Stomach (tissue), 4 donors: ENCODE results near the gene LRP1.
A peak's percentile ranks its signal among the peaks of the same experiment; 100 is the strongest.

Source experiments
- EP300 ChIP-seq: sonication (generic); formaldehyde crosslinking; IDR thresholded peaks from one replicate; pipeline ENCODE4 v1.6.1; 2017; ENCODE audit warnings: antibody characterized with exemption
- POLR2A ChIP-seq, 4 donors: fragments of 450-650 bp; IDR thresholded peaks; one replicate each; pipeline ENCODE4 v1.6.1; 2016; ENCODE audit warnings: antibody characterized with exemption in 4 of 4, control low read depth in 2 of 4, mild to moderate bottlenecking in 1 of 4, moderate library complexity in 1 of 4
- POLR2AphosphoS5 ChIP-seq, 3 donors: sonication (generic); formaldehyde crosslinking; IDR thresholded peaks; one replicate each; pipeline ENCODE4 v1.6.1; 2016; ENCODE audit warnings: antibody characterized with exemption in 3 of 3
- TF ChIP-seq, protein P1 (sequence below), 7 experiments: fragments of 450-650 bp in 4 of 7; fragments of 200-600 bp in 3 of 7; sonication (generic) in 3 of 7; IDR thresholded peaks; one replicate each; pipeline ENCODE4 v1.5.1; 2016 to 2019; ENCODE audit warnings: antibody characterized with exemption in 7 of 7, control low read depth in 2 of 7, mild to moderate bottlenecking in 1 of 7

DNA sequence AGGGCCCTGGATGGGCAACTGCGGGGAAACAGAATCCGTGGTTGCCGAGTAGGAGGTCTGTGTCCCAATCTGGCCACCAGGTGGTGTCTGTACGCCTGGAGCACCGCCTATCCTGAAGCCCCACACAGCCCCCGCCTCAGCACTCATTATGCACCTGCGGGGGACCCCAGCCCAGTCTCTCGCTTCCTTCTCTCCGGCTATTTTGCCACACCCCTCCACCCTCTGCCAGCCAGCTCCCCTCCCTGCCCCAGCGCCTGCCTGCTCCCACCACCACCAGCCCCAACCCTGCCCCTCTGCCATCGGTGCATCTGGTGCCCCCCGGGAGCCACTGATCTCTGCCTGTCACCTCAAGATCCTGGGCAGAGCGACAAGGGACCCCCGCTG is 86.1 kb downstream of the LRP1 start:
- TF ChIP-seq, protein P1, sequence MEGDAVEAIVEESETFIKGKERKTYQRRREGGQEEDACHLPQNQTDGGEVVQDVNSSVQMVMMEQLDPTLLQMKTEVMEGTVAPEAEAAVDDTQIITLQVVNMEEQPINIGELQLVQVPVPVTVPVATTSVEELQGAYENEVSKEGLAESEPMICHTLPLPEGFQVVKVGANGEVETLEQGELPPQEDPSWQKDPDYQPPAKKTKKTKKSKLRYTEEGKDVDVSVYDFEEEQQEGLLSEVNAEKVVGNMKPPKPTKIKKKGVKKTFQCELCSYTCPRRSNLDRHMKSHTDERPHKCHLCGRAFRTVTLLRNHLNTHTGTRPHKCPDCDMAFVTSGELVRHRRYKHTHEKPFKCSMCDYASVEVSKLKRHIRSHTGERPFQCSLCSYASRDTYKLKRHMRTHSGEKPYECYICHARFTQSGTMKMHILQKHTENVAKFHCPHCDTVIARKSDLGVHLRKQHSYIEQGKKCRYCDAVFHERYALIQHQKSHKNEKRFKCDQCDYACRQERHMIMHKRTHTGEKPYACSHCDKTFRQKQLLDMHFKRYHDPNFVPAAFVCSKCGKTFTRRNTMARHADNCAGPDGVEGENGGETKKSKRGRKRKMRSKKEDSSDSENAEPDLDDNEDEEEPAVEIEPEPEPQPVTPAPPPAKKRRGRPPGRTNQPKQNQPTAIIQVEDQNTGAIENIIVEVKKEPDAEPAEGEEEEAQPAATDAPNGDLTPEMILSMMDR (IDR thresholded peaks at IDR 0.05): peak in 5 of 7 experiments; percentile 61 to 84 (median 66)
- TF ChIP-seq POLR2AphosphoS5 (IDR thresholded peaks at IDR 0.05) (no peak), POLR2A (IDR thresholded peaks at IDR 0.05) (no peak), EP300 (no peak)
